ENCODE results near the gene GTF2A2. TPM values are rescaled to one million over a fixed set of nuclear protein-coding genes. Genes with fewer than 3 reads are reported as not detected.
"Not testable (repeated sequence)": the region's sequence is repeated elsewhere in the genome, so short reads cannot be mapped to it uniquely, and the experiment has no call there.

GTF2A2 gene
- polyA plus RNA-seq, 3 donors from 2014 or later: 128 to 211 (median 144) TPM

- no peak overlapping the region for H3K4me3 Mint-ChIP-seq
- no peak for DNase-seq
- H3K4me1 Mint-ChIP-seq: peaks cover 0 to 2% of the 10 kb centered on the region in 2 donors
- H3K9me3 Mint-ChIP-seq: no peaks in the 10 kb centered on the region
- H3K27ac Mint-ChIP-seq: no peak overlapping the region
- no peaks in the 10 kb centered on the region for H3K27me3 Mint-ChIP-seq (ENCODE audit: low read depth in 3 of 3)
- peaks cover 13 to 32% (median 26%) of the 10 kb centered on the region in 3 donors for H3K36me3 Mint-ChIP-seq
Observed at GRCh38 chr15:59649603-59650002, 7.7 kb downstream of the GTF2A2 start.

DNA sequence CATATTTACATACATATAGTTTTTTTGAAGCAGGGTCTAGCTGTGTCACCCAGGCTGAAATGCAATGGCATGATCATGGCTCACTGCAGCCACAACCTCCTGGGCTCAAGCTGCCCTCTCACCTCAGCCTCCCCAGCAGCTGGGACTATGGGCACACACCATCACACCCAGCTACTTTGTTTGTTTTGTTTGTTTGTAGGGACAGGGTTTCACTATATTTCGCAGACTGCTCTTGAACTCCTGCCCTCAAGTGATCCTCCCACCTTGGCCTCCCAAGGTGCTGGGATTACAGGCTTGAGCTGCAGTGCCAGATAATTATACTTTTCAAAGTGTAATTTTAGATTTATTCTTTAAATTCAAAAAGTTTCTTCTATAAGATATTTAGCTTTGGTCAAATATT, 10.2 kb downstream of the GTF2A2 start:
- no peak overlapping the region for H3K27ac Mint-ChIP-seq
- H3K4me3 Mint-ChIP-seq: no peak overlapping the region
- no peaks in the 10 kb centered on the region for H3K27me3 Mint-ChIP-seq (ENCODE audit: low read depth in 3 of 3)
- H3K9me3 Mint-ChIP-seq: no peaks in the 10 kb centered on the region
- peaks cover 0 to 2% of the 10 kb centered on the region in 2 donors for H3K4me1 Mint-ChIP-seq
- peaks cover 11 to 31% (median 24%) of the 10 kb centered on the region in 3 donors for H3K36me3 Mint-ChIP-seq
- DNase-seq: no peak

DNA sequence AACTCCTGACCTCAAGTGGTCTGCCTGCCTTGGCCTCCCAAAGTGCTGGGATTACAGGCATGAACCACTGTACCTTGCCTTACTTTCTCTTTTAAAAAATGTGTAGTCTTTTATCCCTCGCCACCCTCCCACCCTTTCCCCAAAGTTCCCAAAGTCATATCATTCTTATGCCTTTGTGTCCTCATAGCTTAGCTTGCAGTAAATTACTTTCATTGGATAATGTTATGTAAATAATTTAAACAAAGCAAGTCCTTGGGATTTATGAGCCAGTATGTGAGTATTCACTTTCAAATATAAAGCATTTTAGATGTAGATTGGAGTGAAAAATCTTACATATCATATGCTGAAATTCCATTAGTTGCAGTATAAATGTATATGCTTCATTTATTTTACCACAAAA, 11.0 kb downstream of the GTF2A2 start:
- Mint-ChIP-seq H3K27me3 (ENCODE audit: low read depth in 3 of 3) (no peaks in the 10 kb centered on the region), H3K4me3 (no peak overlapping the region), H3K9me3 (no peaks in the 10 kb centered on the region), H3K27ac (no peak overlapping the region), H3K4me1 (peaks cover 2 to 4% of the 10 kb centered on the region in 2 donors), H3K36me3 (peaks cover 8 to 31% (median 24%) of the 10 kb centered on the region in 3 donors)
- no peak for DNase-seq

GRCh38 chr15:59645812-59646211, 11.5 kb downstream of the GTF2A2 start:
- H3K4me3 Mint-ChIP-seq; H3K9me3 Mint-ChIP-seq; DNase-seq; H3K4me1 Mint-ChIP-seq; H3K27ac Mint-ChIP-seq; H3K27me3 Mint-ChIP-seq (ENCODE audit: low read depth in 3 of 3): not testable (repeated sequence)
- peaks cover 8 to 30% (median 22%) of the 10 kb centered on the region in 3 donors for H3K36me3 Mint-ChIP-seq

DNA sequence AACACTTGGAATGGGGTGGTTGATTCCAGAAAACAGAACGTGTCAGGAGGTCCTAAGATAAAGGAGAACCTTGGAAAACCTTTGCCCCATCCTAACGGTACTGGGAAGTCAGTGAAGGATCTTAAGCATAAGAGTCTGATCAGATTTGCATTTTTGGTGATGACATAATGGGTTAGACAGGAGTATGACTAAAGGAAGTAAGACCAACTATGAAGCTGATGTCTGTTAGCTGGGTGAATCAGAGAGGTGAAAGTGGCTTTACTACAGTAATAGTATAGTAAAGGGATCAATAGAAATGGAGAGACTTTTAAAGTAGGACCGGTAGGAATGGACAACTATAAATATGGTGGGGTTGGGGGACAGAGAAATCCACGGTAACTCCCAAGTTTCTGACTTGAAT, 12.6 kb downstream of the GTF2A2 start:
- no peaks in the 10 kb centered on the region for H3K9me3 Mint-ChIP-seq

DNA sequence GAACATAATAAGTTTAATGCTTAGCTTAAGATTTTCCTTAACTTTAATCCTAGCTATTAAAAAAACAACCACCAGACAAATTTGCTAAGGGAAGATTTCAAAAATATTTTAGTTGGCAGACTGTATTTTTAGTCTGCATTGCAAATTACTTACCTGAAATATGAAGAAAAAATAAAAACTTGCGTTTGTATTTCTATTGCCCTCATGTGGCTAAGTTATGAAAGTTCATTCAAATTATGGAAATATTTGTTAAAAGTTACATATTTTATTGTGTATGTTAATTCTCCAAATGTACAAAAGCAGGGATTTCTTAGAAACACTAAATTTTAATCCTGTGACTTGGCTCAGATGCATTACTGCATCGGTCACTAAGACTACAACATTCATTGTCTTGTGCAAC, 15.0 kb downstream of the GTF2A2 start:
- H3K27ac Mint-ChIP-seq: no peak overlapping the region
- no peaks in the 10 kb centered on the region for H3K9me3 Mint-ChIP-seq
- no peak overlapping the region for H3K4me3 Mint-ChIP-seq
- peaks cover 14 to 29% (median 19%) of the 10 kb centered on the region in 3 donors for H3K36me3 Mint-ChIP-seq
- no peak for DNase-seq
- H3K4me1 Mint-ChIP-seq: peaks cover 2 to 4% of the 10 kb centered on the region in 2 donors
- no peaks in the 10 kb centered on the region for H3K27me3 Mint-ChIP-seq (ENCODE audit: low read depth in 3 of 3)

More for the DNA sequence above, 12.6 kb downstream of the GTF2A2 start:
- Mint-ChIP-seq H3K27me3 (ENCODE audit: low read depth in 3 of 3) (no peaks in the 10 kb centered on the region), H3K36me3 (peaks cover 8 to 20% (median 17%) of the 10 kb centered on the region in 3 donors), H3K27ac (no peak overlapping the region), H3K4me1 (peaks cover 2 to 4% of the 10 kb centered on the region in 2 donors), H3K4me3 (no peak overlapping the region)
- DNase-seq: no peak

- not testable (repeated sequence) for DNase-seq; H3K4me1 Mint-ChIP-seq; H3K27me3 Mint-ChIP-seq (ENCODE audit: low read depth in 3 of 3); H3K9me3 Mint-ChIP-seq; H3K4me3 Mint-ChIP-seq
- Mint-ChIP-seq H3K36me3 (peaks cover 5 to 19% (median 6%) of the 10 kb centered on the region in 3 donors), H3K27ac (peak overlapping the region in 2 of 6 donors; percentile 3 to 45)
Observed at GRCh38 chr15:59637507-59637906, 19.8 kb downstream of the GTF2A2 start.

GRCh38 chr15:59636184-59636583, 21.1 kb downstream of the GTF2A2 start:
- no peak for DNase-seq
- Mint-ChIP-seq H3K9me3 (no peaks in the 10 kb centered on the region), H3K27me3 (ENCODE audit: low read depth in 3 of 3) (peaks cover 0 to 5% (median 0%) of the 10 kb centered on the region in 3 donors), H3K4me1 (no peaks in the 10 kb centered on the region), H3K36me3 (peaks cover 5 to 19% (median 6%) of the 10 kb centered on the region in 3 donors), H3K4me3 (no peak overlapping the region), H3K27ac (peak overlapping the region in 3 of 6 donors; percentile 26 to 77 (median 60))

DNA sequence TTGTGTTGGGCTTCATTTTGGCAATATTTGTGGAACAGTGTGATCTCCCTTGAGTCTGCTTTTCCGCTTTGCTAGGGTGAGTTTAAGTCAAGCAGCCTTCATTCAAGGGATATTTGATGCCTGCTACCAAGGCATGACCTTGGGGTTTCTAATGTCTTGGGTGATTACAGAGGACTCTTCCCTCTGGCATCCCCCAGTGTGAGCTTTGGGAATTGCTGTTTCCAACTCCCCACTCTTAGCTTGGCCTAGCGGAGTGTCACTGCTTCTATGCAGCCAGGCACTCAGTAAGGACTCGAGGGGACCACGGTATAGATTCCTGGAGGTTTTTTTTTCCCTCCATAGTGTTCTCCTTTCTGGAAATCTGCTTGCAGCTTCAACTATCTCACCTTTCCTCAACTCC, 24.6 kb downstream of the GTF2A2 start:
- Mint-ChIP-seq H3K27ac (no peak overlapping the region), H3K36me3 (peaks cover 0 to 10% (median 0%) of the 10 kb centered on the region in 3 donors), H3K27me3 (ENCODE audit: low read depth in 3 of 3) (peaks cover 0 to 5% (median 0%) of the 10 kb centered on the region in 3 donors), H3K4me3 (no peak overlapping the region), H3K9me3 (no peaks in the 10 kb centered on the region), H3K4me1 (no peaks in the 10 kb centered on the region)
- no peak for DNase-seq

DNA sequence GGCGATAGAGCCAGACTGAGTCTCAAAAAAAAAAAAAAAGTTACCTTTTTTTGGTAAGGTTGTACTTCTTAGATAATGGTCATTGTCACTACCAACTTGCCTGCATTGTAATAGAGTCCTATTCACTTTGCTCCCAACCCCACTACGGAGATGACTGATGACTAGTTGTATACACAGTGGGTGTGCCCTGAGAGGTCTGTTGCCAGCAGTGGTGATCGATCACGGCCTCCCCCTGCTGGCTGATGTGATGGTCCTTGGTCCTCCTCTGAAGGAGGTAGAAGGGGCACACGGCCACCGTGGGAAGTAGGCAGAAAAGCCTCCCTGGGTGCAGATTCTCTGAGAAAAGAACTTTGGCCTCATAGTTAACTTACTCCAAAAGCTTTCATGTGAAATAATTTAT, 35.0 kb downstream of the GTF2A2 start:
- no peak overlapping the region for H3K4me3 Mint-ChIP-seq
- H3K27me3 Mint-ChIP-seq (ENCODE audit: low read depth in 3 of 3): peaks cover 0 to 4% (median 2%) of the 10 kb centered on the region in 3 donors
- no peak for DNase-seq
- no peak overlapping the region for H3K27ac Mint-ChIP-seq
- H3K4me1 Mint-ChIP-seq: no peaks in the 10 kb centered on the region
- no peaks in the 10 kb centered on the region for H3K9me3 Mint-ChIP-seq
- no peaks in the 10 kb centered on the region for H3K36me3 Mint-ChIP-seq

DNA sequence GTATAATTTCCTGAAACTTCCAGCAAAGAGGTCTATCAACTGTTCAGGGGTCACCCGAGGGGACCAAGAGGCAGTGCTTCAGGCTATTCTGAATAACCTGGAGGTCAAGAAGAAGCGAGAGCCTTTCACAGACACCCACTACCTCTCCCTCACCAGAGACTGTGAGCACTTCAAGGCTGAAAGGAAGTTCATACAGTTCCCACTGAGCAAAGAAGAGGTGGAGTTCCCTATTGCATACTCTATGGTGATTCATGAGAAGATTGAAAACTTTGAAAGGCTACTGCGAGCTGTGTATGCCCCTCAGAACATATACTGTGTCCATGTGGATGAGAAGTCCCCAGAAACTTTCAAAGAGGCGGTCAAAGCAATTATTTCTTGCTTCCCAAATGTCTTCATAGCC, 38.9 kb downstream of the GTF2A2 start:
- Mint-ChIP-seq H3K9me3 (peaks cover 0 to 4% (median 0%) of the 10 kb centered on the region in 6 donors), H3K27me3 (ENCODE audit: low read depth in 3 of 3) (peaks cover under 1 to 14% (median 3%) of the 10 kb centered on the region in 3 donors), H3K36me3 (no peaks in the 10 kb centered on the region), H3K27ac (no peak overlapping the region), H3K4me1 (peaks cover 5 to 6% of the 10 kb centered on the region in 2 donors), H3K4me3 (no peak overlapping the region)
- no peak for DNase-seq

GRCh38 chr15:59616379-59616778, 40.9 kb downstream of the GTF2A2 start:
- peaks cover 5 to 6% of the 10 kb centered on the region in 2 donors for H3K4me1 Mint-ChIP-seq
- H3K9me3 Mint-ChIP-seq: peaks cover 0 to 6% (median 0%) of the 10 kb centered on the region in 6 donors
- no peak for DNase-seq
- no peak overlapping the region for H3K4me3 Mint-ChIP-seq
- peaks cover 0 to 18% (median 4%) of the 10 kb centered on the region in 3 donors for H3K27me3 Mint-ChIP-seq (ENCODE audit: low read depth in 3 of 3)
- H3K36me3 Mint-ChIP-seq: no peaks in the 10 kb centered on the region
- no peak overlapping the region for H3K27ac Mint-ChIP-seq

- no peaks in the 10 kb centered on the region for H3K36me3 Mint-ChIP-seq
- no peak overlapping the region for H3K27ac Mint-ChIP-seq
Observed at GRCh38 chr15:59615661-59616060, 41.7 kb downstream of the GTF2A2 start.

GRCh38 chr15:59614153-59614552, 43.2 kb downstream of the GTF2A2 start:
- no peak overlapping the region for H3K4me3 Mint-ChIP-seq
- DNase-seq: no peak
- H3K27ac Mint-ChIP-seq: no peak overlapping the region
- H3K27me3 Mint-ChIP-seq (ENCODE audit: low read depth in 3 of 3): peaks cover 0 to 21% (median 4%) of the 10 kb centered on the region in 3 donors
- H3K9me3 Mint-ChIP-seq: peaks cover 0 to 6% (median 0%) of the 10 kb centered on the region in 6 donors
- no peaks in the 10 kb centered on the region for H3K36me3 Mint-ChIP-seq
- peaks cover 5 to 6% of the 10 kb centered on the region in 2 donors for H3K4me1 Mint-ChIP-seq

More at GRCh38 chr15:59615661-59616060, 41.7 kb downstream of the GTF2A2 start:
- Mint-ChIP-seq H3K4me3 (no peak overlapping the region), H3K9me3 (peaks cover 0 to 6% (median 0%) of the 10 kb centered on the region in 6 donors), H3K4me1 (peaks cover 5 to 6% of the 10 kb centered on the region in 2 donors), H3K27me3 (ENCODE audit: low read depth in 3 of 3) (peaks cover 0 to 21% (median 4%) of the 10 kb centered on the region in 3 donors)
- DNase-seq: no peak
